NCI-H1092 treated with DMSO at 0.1 percent for 48 hours (cell line): ENCODE results near the gene ENOPH1.

Experiments
- DNase-seq: peaks from one replicate; lab custom pipeline; 2025; lab: John Stamatoyannopoulos, UW

ENOPH1 gene

DNA sequence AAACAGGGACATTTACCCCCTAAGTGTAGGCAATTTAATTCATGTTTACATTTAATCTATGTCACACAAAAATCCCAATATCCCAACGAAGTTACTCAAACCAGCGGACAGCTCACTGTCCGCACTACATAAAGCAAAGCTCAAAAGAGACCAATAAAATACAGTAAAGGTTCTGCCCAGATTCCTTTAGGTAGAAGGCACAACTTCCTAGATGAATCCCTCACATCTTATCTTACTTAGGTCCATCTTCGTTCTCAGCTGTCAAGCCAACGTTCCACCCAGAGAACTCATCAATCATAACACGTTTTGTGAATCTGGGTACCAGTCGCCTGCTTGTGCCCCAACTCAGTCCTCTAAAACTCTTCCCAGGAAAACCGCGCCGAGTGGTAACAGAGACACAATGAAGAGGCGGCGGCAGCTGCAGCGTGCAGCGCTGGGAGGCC, 1.8 kb upstream of the ENOPH1 start:
- DNase-seq: no peak

DNA sequence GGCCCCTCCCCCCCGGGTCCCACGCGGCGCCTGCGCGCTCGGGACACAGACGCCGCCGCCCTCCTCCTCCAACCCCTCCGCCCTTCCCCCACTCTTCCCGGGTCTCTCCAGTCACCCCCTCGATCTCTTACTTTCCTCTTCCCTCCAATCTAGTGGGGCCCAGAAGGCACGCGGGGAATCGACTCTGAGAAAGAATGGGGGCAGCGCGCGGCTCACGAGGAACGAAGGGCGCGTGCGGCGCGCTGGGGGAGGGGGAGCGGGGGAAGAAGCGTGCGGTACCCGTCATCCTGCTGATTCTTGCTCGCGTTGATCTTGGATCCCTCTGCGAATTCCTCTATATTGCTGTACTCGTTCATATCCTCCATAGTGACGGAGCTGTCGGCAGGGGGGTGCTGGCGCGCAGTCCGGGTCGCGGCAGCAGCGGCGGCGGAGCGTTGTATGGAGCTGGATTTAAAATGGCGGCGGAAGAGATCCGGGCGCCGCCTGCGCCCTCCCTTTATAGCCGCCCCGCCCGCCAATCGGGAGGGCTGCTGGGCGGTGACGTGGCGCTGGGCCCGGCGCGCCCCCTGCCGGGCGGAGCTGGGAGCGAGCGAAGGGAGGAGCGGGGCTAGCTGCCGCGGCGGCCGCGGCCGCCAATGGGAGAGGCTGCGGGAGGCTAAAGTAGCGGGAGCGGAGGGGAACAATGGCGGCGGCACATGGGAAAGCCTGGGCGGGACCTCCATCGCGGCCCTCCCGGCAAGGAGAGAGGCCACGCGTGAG, 1.2 kb upstream of the ENOPH1 start:
- DNase-seq: peak; percentile 90

- peak; percentile 74 for DNase-seq
Observed at GRCh38 chr4:82429728-82430192, 630 bp upstream of the ENOPH1 start.

GRCh38 chr4:82430964-82431745, 765 bp downstream of the ENOPH1 start:
- DNase-seq: peak; percentile 41

- no peak for DNase-seq
Observed at GRCh38 chr4:82431831-82432230, 1.4 kb downstream of the ENOPH1 start.

- DNase-seq: no peak
Observed at GRCh38 chr4:82432596-82432995, 2.2 kb downstream of the ENOPH1 start.

- no peak for DNase-seq
Observed at GRCh38 chr4:82433791-82434190, 3.4 kb downstream of the ENOPH1 start.

DNA sequence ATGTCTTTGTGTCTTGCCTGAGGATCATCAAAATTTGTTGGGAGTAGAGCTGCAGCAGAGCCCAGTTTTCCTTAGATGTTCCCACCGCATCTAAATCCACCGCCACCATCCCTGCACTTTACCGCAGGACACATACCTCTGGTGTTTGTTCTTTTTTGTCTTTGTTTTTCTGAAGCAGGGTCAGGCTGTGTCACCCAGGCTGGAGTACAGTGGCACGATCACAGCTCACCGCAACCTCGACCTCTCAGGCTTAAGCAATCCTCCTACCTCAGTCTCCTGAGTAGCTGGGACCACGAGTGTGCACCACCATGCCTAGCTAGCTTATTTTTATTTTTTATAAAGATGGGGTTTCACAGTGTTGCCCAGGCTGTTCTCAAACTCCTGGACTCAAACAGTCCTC, 4.6 kb downstream of the ENOPH1 start:
- no peak for DNase-seq

DNA sequence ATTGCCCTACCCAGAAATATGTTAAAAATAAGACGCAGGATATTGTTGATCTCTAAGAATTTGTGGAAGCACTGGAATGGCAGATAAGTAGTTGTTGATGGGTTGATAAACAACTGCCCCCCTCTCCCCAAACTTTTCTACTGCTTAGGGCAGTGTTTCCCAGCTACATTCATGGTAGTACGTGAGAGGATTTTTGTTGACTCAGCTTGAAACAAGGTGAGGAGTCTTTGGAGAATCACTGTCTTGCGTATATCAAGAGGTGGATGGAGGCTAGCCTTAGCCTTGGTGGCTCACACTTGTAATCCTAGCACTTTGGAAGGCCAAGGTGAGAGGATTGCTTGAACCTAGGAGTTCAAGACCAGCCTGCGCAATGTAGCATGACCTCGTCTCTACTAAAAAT, 5.7 kb downstream of the ENOPH1 start:
- DNase-seq: no peak

- DNase-seq: no peak
Observed at GRCh38 chr4:82436780-82437179, 6.4 kb downstream of the ENOPH1 start.

- DNase-seq: no peak
Observed at GRCh38 chr4:82437285-82438005, 7.1 kb downstream of the ENOPH1 start.

GRCh38 chr4:82439088-82439487, 8.7 kb downstream of the ENOPH1 start:
- no peak for DNase-seq

GRCh38 chr4:82447886-82448285, 17.5 kb downstream of the ENOPH1 start:
- no peak for DNase-seq

DNA sequence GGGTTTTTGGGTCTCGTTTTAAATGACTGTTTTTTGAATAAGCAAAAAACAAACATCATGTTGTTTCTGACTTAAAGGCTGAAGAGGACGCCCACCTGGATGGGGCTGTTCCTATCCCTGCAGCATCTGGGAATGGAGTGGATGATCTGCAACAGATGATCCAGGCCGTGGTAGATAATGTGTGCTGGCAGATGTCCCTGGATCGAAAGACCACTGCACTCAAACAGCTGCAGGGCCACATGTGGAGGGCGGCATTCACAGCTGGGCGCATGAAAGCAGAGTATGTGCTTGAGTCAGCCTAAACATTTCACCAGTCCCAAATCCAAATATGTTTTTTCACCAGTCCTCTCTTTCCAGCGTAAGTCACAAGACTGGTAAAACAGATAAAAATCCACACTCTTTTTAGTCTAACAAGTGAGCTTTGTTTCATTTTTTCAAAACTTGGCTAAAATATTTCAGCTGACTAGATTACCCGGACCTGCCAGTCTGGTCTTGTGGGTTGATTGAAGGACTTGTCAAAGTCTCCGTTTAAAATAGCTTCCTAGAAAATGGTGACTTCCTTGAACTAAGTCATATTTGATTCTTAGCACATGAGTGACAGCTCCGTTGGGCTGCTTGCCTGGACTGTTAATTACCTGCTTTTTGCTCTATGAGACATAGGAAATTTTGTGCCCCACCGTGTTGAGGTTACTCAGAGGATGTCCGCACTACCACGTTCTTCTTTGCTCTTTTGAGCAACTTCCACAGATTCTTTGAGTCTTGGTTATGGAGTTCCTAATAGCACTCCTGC, 20.8 kb downstream of the ENOPH1 start:
- DNase-seq: no peak

DNA sequence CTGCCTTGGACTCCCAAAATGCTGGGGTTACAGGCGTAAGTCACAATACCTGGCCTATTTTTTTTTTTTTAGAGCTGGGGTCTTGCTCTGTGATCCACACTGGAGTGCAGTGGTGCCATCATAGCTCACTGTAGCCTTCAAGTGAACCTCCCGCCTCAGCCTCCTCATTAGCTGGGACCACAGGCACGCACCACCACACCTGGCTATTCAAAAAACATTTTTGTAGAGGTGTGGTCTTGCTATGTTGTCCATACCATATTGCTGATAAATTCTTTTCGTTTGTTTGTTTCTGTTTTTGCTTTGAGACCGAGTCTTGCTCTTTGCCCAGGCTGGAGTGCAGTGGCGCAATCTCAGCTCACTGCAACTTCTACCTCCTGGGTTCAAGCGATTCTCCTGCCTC, 21.6 kb downstream of the ENOPH1 start:
- DNase-seq: no peak

DNA sequence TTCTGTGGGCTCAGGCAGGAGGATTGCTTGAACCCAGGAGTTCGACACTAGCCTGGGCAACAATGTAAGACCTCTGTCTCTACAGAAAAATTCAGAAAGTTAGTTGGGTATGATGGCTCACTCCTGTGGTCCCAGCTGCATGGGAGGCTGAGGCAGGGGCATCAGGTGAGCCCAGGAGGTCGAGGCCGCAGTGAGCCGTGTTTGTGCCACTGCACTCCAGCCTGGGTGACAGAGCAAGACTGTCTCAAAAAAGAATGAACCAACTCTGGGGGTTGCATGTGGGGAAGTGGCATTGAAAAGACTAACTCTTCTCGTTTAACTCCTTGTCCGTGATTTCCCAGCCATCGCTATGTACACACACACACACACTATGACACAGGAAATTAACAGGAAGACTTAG, 26.9 kb downstream of the ENOPH1 start:
- no peak for DNase-seq

- DNase-seq: no peak
Observed at GRCh38 chr4:82458729-82459128, 28.3 kb downstream of the ENOPH1 start.

GRCh38 chr4:82461710-82462109, 31.3 kb downstream of the ENOPH1 start:
- DNase-seq: no peak

DNA sequence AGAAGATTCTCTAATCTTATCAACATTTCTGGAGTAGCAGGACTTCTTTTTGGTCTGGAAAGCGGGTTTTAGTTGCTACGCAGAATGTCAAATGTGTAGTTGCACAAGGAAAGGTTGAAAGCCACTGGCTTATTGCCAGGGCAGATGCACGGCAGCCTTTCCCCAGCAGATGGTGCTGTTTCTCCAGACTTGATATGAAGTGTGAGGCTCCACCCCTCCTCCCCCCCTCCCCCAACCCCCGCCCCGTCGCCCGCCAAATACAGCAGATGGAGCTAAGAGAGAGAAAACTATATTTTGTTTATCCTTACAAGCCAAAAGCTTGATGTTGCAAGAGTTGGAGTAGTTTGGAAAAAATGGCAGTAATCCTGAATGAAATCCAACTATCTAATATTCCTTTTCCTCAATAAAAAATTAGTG, 32.0 kb downstream of the ENOPH1 start:
- peak; percentile 75 for DNase-seq

DNA sequence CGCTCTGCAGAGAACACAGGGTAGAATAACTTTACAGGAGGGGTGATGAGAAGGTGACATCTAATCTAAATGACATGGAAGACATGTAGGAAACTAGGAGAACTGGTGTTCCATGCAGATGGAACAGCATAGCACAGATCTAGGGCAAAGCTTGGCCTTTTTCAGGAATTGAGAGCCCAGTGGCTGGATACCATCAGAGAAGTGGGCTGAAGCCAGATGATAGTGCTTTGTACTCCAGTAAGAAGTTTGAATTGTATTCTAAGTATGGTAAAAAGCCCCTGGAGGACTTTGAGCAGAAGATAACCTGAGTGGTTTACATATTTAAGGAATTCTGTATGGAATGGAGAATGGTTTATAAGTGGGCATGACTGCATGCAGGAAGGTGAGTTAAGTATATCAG, 32.8 kb downstream of the ENOPH1 start:
- DNase-seq: no peak

DNA sequence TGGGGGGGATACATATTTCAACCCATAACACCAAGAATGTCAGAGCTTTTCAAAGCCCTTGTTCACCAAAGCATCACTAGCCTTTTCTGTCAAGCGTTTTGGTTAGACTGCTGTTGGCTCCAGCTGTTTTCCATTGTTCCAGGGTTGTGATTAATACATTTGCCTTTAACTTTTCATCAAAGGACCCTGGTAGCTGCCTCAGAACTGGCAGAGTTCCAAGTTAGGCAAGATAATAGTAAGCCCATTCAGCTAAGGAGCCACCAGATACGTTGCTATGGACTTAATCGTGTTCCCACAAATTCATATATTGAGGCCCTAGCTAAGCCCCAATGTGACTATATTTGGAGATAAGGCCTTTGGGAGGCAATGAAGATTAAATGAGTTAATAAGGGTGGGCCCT, 37.1 kb downstream of the ENOPH1 start:
- no peak for DNase-seq
